Activated CD4-positive, alpha-beta T cell treated with anti-CD3 and anti-CD28 coated beads for 36 hours (primary cell): ENCODE data around the gene TFR2. TPM values are rescaled to one million over a fixed set of nuclear protein-coding genes. Genes with fewer than 3 reads are reported as not detected.

Source experiments
- ATAC-seq: fragments of 200-7000 bp; cut with Tn5 transposase; one replicate; pipeline ENCODE4 v1.10.0; 2021; ENCODE audit warnings: mild to moderate bottlenecking, moderate library complexity
- CTCF ChIA-PET: fragments of 350-600 bp; sonication (Branson Sonifier 250); formaldehyde crosslinking; loops from one replicate; lab custom pipeline; 2021; ENCODE audit warnings: antibody characterized with exemption; lab: Charles Lee
- POLR2A ChIA-PET: fragments of 350-600 bp; sonication (Branson Sonifier 250); formaldehyde crosslinking; loops from one replicate; lab custom pipeline; 2021; ENCODE audit warnings: antibody characterized with exemption, inconsistent platforms; lab: Charles Lee
- DNase-seq: peaks from one replicate; pipeline ENCODE4 v3.0.0-alpha.2; 2020
- H3K27ac Mint-ChIP-seq: one replicate; pipeline ENCODE4 v1.8.0; 2021; ENCODE audit warnings: mixed read lengths
- H3K27me3 Mint-ChIP-seq: one replicate; pipeline ENCODE4 v1.8.0; 2021; ENCODE audit warnings: mixed read lengths
- H3K36me3 Mint-ChIP-seq: one replicate; pipeline ENCODE4 v1.8.0; 2021; ENCODE audit warnings: low read depth, mixed read lengths
- H3K4me1 Mint-ChIP-seq: one replicate; pipeline ENCODE4 v1.8.0; 2021; ENCODE audit warnings: mixed read lengths
- H3K4me3 Mint-ChIP-seq: one replicate; pipeline ENCODE4 v1.8.0; 2021; ENCODE audit warnings: mild to moderate bottlenecking, moderate library complexity, mixed read lengths
- H3K9me3 Mint-ChIP-seq: one replicate; pipeline ENCODE4 v1.8.0; 2021; ENCODE audit warnings: low read depth, mixed read lengths
- intact Hi-C, 2 experiments: fragments of 100-400 bp; cut with DNase I in 1 of 2; cut with micrococcal nuclease in 1 of 2; formaldehyde crosslinking; loops; one replicate each; pipeline versions ENCODE4 v1.14.2 to v1.15.1; 2022 to 2024; cut with DNase I, micrococcal nuclease
- total RNA-seq, 2 experiments: library from RNA; stranded (reverse); gene quantifications; one replicate each; pipeline ENCODE4 v1.2.3, GENCODE V29; 2021

TFR2 gene
- total RNA-seq, 2 experiments from 2014 or later, result 10.1 to 12.4 TPM

DNA sequence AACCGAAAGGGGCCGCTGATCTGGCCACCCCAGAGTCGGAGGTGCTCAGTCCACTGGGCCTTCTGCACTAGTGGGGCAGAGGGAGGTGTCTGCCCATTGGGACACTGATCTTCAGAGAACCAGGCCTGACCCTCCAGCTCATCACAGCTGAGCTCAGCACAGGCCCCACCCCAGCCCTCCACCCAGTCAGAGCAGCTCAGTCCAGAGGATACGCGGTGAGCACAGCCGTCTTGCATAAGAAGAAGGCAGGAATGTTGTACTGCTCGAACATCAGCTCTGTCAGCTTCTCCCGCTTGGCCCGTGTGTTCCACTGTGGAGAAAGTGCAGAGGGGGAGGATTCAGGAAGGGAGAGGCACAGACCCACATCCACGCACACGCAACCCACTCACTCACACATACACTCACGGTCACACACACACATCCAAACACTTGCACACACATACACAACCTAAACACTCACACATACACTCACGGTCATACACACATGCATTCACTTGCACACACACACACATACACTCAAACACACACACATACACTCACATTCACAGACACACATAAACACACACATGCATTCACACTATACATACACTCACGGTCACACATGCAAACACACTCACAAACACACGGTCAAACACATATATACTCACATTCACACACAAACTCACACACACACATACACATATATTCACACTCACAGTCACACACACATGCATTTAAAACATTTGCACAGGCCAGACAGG is 8.6 kb upstream of the TFR2 start:
- ATAC-seq, result no peak
- no peaks in the 10 kb centered on the region for H3K36me3 Mint-ChIP-seq
- H3K4me1 Mint-ChIP-seq, result no peaks in the 10 kb centered on the region
- no peak for DNase-seq
- H3K27ac Mint-ChIP-seq, result no peak overlapping the region
- H3K9me3 Mint-ChIP-seq, result no peaks in the 10 kb centered on the region
- CTCF ChIA-PET, result no interaction called here
- intact Hi-C loops, result no loop called here
- peaks cover 18% of the 10 kb centered on the region for H3K27me3 Mint-ChIP-seq
- no peak overlapping the region for H3K4me3 Mint-ChIP-seq
- POLR2A ChIA-PET, result no interaction called here

DNA sequence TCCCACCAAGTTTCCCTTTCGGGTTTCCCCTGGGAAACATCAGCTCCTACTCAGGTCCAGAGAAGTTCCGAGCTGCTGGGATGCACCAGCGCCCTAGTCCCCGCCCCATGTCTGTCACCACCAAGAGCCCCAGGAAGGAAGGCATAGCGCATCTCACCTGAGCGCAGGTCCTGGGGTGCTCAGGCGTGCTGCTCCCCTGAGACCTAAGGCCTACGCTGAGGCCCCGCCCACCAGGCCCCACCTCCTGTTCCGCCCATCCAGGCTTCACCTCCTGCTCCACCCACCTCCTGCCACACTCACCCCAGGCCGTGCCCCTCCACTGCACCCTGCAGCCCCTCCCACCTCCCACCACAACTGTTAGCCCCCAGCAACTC is 1.2 kb upstream of the TFR2 start:
- no peaks in the 10 kb centered on the region for H3K4me1 Mint-ChIP-seq
- H3K9me3 Mint-ChIP-seq, result no peaks in the 10 kb centered on the region
- intact Hi-C loops, result no loop called here
- ATAC-seq (peak; percentile 68), DNase-seq (peak; percentile 55)
- CTCF ChIA-PET, result no interaction called here
- H3K27me3 Mint-ChIP-seq, result no peaks in the 10 kb centered on the region
- H3K36me3 Mint-ChIP-seq, result no peaks in the 10 kb centered on the region
- H3K27ac Mint-ChIP-seq, result no peak overlapping the region
- H3K4me3 Mint-ChIP-seq, result no peak overlapping the region
- POLR2A ChIA-PET, result interaction anchor here (0.6 kb wide), 1 partner anchor 113 kb away, joined by 3 read pairs; no protein-coding TSS in a partner anchor

DNA sequence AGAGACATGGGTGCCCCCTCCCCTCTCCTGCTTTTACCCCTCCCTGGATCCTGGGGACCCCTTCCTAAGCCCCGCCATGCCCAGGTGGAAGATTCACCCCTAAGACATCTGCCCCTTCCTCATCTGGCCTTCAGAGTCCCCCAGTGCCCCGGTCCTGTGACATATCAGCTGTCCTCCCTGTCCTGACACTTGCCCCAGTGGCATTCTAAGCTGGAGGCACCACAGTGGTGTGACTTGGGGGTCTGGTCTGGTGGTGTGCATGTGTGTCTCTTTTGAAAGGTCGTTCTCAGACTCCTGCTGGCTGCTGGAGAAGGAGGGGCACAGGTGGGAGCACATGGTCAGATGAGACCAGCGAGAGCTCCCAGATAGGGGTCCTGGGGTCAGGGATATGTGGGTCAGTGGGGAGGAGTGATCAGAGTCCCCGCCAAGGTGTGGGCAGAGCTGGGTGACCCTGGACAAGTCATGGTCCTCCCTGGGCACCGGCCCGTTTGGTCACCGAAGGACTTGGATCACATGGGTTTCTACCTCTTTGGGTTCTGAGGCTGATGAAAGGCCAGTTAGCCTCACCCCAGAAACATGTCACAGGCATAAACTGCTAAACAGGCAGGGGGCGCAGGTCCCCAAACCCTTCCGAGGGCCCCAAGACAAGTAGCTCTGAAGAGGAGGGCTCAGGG is 645 bp upstream of the TFR2 start:
- intact Hi-C loops, result no loop called here
- H3K4me3 Mint-ChIP-seq, result no peak overlapping the region
- H3K4me1 Mint-ChIP-seq, result no peaks in the 10 kb centered on the region
- ATAC-seq (no peak), DNase-seq (no peak)
- no peaks in the 10 kb centered on the region for H3K36me3 Mint-ChIP-seq
- no peaks in the 10 kb centered on the region for H3K9me3 Mint-ChIP-seq
- POLR2A ChIA-PET, result interaction anchor here (0.6 kb wide), 1 partner anchor 114 kb away, joined by 3 read pairs; no protein-coding TSS in a partner anchor
- CTCF ChIA-PET, result no interaction called here
- no peak overlapping the region for H3K27ac Mint-ChIP-seq
- no peaks in the 10 kb centered on the region for H3K27me3 Mint-ChIP-seq

DNA sequence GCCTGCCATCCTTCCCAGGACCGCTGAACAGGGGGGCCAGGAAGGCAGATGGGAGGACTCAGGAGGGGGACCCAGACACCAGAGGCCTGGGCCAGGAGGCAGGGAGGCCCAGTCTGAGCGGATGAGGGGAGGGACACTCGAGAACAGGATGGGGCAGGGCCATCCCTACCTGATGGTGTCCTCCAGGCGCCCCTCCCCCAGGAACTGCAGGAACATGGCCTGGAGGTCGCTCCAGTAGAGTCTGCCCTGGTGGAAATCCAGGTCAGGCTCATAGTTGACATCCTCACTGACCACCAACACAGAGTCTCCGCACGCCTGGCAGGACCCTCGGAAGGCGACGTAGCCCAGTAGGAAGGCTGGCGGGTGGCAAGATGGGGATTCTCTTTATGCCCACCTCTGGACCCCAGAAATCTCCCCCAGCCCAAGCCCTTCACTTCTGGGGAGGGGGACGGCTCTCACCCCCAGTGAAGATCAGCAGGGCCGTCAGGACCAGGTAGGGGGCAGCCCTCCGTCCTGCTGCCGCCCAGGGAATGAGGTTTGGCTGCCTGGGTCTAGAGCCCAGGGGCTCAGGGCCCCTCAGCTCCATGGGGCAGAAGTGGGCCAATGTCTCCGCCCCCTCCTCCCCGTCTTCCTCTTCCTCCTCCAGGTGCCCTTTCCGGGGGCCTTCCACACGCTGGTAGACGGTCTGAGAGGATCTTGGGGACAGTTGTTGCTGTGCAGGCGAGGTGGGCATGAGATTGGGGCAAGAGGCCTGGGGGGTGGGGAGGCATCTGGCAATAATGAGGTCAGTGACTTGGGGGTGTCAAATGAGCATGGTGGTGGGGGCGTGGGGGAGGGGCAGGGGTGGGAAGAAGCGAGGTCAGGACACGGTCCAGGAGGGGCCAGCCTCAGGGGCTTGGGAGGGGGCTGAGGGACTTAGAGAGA is 573 bp downstream of the TFR2 start:
- H3K9me3 Mint-ChIP-seq, result no peaks in the 10 kb centered on the region

DNA sequence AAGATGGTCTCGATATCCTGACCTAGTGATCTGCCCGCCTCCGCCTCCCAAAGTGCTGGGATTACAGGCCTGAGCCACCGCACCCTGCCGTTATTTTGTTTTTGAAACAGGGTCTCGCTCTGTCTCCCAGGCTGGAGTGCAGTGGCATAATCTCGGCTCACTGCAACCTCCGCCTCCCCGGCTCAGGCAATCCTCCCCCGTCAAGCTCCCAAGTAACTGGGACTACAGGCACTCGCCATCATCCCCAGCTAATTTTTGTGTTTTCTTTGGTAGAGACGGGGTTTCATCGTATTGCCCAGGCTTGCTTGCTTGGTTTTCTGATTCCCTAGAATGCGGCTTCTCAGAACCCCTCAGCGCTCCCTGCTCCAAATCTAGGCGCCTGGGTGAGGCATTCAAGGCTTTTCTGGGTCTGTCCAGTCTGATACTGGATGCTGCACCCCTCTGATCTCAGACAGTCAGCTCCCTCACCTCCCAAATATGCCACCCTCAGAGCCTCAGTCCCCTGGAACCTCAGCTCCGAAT is 1.3 kb downstream of the TFR2 start:
- no peak for ATAC-seq
- no peak for DNase-seq
- Mint-ChIP-seq H3K36me3 (peaks cover 6% of the 10 kb centered on the region), H3K27ac (no peak overlapping the region), H3K9me3 (no peaks in the 10 kb centered on the region), H3K4me1 (no peaks in the 10 kb centered on the region), H3K4me3 (no peak overlapping the region), H3K27me3 (no peaks in the 10 kb centered on the region)
- intact Hi-C loops, result no loop called here
- POLR2A ChIA-PET, result interaction anchor here (0.6 kb wide), 1 partner anchor 170 kb away, joined by 4 read pairs; no protein-coding TSS in a partner anchor
- CTCF ChIA-PET, result no interaction called here

More for the DNA sequence above, 573 bp downstream of the TFR2 start:
- Mint-ChIP-seq H3K4me3 (no peak overlapping the region), H3K27me3 (no peaks in the 10 kb centered on the region), H3K36me3 (peaks cover 4% of the 10 kb centered on the region), H3K4me1 (no peaks in the 10 kb centered on the region), H3K27ac (no peak overlapping the region)
- no peak for ATAC-seq
- POLR2A ChIA-PET, result no interaction called here
- intact Hi-C loops, result no loop called here
- no peak for DNase-seq
- CTCF ChIA-PET, result no interaction called here

DNA sequence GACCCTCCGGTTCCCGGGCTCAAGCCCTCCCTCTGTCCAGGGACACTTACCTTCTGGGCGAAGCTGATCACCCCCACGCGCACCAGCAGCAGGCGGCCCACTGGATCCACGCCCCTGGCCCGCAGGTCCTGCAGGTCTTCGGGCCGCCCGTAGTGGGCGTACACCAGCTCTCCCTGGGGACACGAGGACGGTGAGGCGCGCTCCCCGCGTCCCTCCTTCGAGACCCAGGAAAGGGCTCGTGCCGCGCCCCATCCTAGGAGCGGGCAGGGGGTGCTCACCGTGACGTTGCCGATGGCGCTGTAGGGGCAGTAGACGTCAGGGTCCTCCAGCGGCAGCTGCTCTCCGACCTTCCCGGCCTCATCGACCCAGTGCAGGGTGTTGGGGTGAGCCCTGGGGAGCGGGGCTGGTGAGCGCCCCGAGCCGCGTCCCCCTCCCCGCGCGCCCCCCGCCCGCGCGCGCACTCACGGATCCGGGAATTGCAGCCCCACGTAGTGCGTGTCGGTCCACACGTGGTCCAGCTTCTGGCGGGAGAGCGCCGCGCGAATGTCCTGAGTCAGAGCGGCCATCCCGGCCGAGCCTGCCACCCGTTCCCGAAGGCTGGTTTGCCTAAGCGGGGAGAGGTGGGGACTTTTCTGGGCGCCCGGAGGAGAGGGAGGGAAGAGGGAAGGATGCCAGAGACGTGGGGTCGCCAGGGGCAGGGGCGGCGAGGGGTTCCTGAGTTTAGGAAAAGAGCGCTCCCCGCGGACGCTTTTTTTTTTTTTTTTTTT is 8.2 kb downstream of the TFR2 start:
- DNase-seq (peak; percentile 80), ATAC-seq (peak; percentile 75)
- Mint-ChIP-seq H3K9me3 (no peaks in the 10 kb centered on the region), H3K4me3 (peak overlapping the region; percentile 80), H3K27ac (peak overlapping the region; percentile 92), H3K36me3 (peaks cover 7% of the 10 kb centered on the region), H3K4me1 (peaks cover 18% of the 10 kb centered on the region), H3K27me3 (no peaks in the 10 kb centered on the region)
- CTCF ChIA-PET, result interaction anchor here (0.6 to 4.0 kb wide), 17 partner anchors 9 to 616 kb away, joined by 3 to 22 read pairs (median 5); partner anchors contain the start of genes FBXO24, LRCH4, MOSPD3 and POP7
- POLR2A ChIA-PET, result interaction anchor here (0.7 to 2.1 kb wide), 4 partner anchors 16 to 73 kb away, joined by 3 to 5 read pairs (median 4); partner anchors contain the start of genes MOSPD3 and POP7
- intact Hi-C loops, result loop anchor here (1.0 to 5.0 kb wide), 3 partner anchors 40 to 61 kb away; partner anchors contain the start of genes GIGYF1 (in 2 of the 2) and GNB2 (in 1 of the 2)

DNA sequence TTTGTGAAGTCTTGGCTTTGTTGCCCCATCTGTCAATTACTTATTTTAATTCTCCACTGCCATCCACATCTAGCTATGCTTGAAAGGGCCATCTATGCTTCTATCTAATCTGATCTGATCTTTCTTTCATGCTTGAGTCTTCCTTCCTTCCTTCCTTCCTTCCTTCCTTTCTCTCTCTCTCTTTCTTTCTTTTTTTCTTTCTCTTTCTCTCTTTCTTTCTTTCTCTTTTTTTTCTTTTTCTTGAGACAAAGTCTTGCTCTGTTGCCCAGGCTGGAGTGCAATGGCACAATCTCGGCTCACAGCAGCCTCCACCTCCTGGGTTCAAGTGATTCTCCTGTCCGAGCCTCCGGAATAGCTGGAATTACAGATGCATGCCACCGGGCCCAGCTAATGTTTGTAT is 11.3 kb downstream of the TFR2 start:
- intact Hi-C loops, result loop anchor here in 1 of 2 experiments (5.0 kb wide), 1 partner anchor 62 kb away; the partner anchor contains the start of gene GIGYF1
- ChIA-PET CTCF (interaction anchor here (0.7 to 2.2 kb wide), 5 partner anchors 11 to 462 kb away, joined by 3 to 9 read pairs (median 5); partner anchors contain the start of genes FBXO24, GIGYF1 and POP7), POLR2A (no interaction called here)
- Mint-ChIP-seq H3K27ac (peak overlapping the region; percentile 33), H3K4me3 (no peak overlapping the region), H3K27me3 (no peaks in the 10 kb centered on the region), H3K4me1 (peaks cover 28% of the 10 kb centered on the region), H3K36me3 (peaks cover 2% of the 10 kb centered on the region), H3K9me3 (no peaks in the 10 kb centered on the region)
- ATAC-seq (no peak), DNase-seq (no peak)

DNA sequence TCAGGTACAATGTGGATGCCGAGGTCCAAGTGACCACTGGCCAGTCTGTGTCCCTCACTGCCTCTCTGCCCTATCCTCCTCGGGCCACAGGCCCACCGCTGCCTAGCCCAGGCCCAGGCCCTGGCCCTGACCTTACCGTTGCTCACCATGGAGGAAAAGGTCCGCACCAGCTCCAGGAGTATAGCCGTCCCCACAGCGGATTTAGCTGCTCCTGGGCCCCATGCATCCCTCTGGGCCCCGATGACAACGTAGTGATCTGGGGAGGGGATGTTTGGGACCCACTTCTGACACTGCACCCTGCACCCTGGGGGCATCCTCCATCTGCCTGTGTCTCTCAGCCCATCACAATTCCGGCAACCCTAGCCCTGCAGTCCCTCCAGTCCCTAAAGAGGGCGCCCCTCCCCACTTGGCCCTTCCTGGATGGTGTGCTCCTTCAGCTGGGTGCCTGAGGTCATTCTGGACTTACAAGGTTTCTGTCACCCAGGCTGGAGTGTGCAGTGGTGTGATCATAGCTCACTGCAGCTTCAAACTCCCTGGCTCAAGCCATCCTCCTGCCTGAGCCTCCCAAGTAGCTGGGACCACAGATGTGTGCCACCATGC is 12.1 kb downstream of the TFR2 start:
- CTCF ChIA-PET, result interaction anchor here (0.5 to 2.2 kb wide), 10 partner anchors 10 to 596 kb away, joined by 3 to 9 read pairs (median 4); partner anchors contain the start of genes GIGYF1 and POP7
- H3K4me3 Mint-ChIP-seq, result no peak overlapping the region
- H3K9me3 Mint-ChIP-seq, result no peaks in the 10 kb centered on the region
- peaks cover 2% of the 10 kb centered on the region for H3K36me3 Mint-ChIP-seq
- DNase-seq (peak; percentile 57), ATAC-seq (no peak)
- H3K4me1 Mint-ChIP-seq, result peaks cover 26% of the 10 kb centered on the region
- POLR2A ChIA-PET, result interaction anchor here (0.6 kb wide), 1 partner anchor 41 kb away, joined by 3 read pairs; no protein-coding TSS in a partner anchor
- H3K27ac Mint-ChIP-seq, result no peak overlapping the region
- no peaks in the 10 kb centered on the region for H3K27me3 Mint-ChIP-seq
- intact Hi-C loops, result loop anchor here in 1 of 2 experiments (5.0 kb wide), 1 partner anchor 47 kb away; no protein-coding TSS in a partner anchor

DNA sequence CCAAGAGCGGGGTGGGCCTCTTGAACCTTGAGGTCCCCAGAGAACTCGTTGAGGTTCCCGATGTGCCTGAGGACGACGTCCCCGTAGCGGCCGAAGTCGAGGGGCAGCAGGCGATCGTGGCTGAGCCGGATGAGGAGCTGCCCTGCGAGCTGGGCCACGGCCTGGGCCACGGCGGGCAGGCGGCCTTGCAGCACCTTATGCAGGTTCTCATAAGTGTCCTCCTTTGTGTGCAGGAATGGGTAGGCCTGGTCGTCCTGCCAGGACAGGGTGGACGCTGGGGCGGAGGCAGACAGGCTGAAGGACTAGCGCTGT is 14.2 kb downstream of the TFR2 start:
- ATAC-seq (no peak), DNase-seq (no peak)
- ChIA-PET POLR2A (interaction anchor here (0.6 to 1.4 kb wide), 4 partner anchors 14 to 549 kb away, joined by 3 to 8 read pairs (median 4); partner anchors contain the start of genes FBXO24 and LRCH4), CTCF (interaction anchor here (0.5 to 2.9 kb wide), 6 partner anchors 15 to 737 kb away, joined by 3 to 10 read pairs (median 4); partner anchors contain the start of genes FBXO24, LRCH4, MOSPD3 and SLC12A9)
- intact Hi-C loops, result loop anchor here (2.0 to 5.0 kb wide), 2 partner anchors 45 to 66 kb away; no protein-coding TSS in a partner anchor
- H3K4me1 Mint-ChIP-seq, result peaks cover 15% of the 10 kb centered on the region
- peak overlapping the region; percentile 31 for H3K27ac Mint-ChIP-seq
- peaks cover 3% of the 10 kb centered on the region for H3K36me3 Mint-ChIP-seq
- no peaks in the 10 kb centered on the region for H3K9me3 Mint-ChIP-seq
- H3K27me3 Mint-ChIP-seq, result no peaks in the 10 kb centered on the region
- peak overlapping the region; percentile 71 for H3K4me3 Mint-ChIP-seq
